HL-60 (cell line): ENCODE data around the gene TBC1D16.
"Not testable (repeated sequence)": the region's sequence is repeated elsewhere in the genome, so short reads cannot be mapped to it uniquely, and the experiment has no call there.

Source experiments
- DNase-seq, 2 experiments: peaks; one replicate each; pipeline ENCODE4 v3.0.0-alpha.2; 2010 to 2020; ENCODE audit warnings: low read depth in 1 of 2, low spot score in 1 of 2
- H3K27ac ChIP-seq: fragments of 250-450 bp; sonication (Bioruptor Pico); replicated peaks from 2 replicates; pipeline ENCODE4 v1.5.1; 2020; ENCODE audit warnings: mild to moderate bottlenecking, moderate library complexity
- H3K27me3 ChIP-seq: fragments of 250-450 bp; sonication (Bioruptor Pico); 2 replicates; pipeline ENCODE4 v1.5.1; 2021; ENCODE audit warnings: mild to moderate bottlenecking, moderate library complexity; ENCODE audit not compliant: insufficient read depth, poor library complexity, severe bottlenecking
- H3K4me3 ChIP-seq: replicated peaks from 2 replicates; pipeline ENCODE4 v1.5.1; 2011; ENCODE audit warnings: mild to moderate bottlenecking, control low read depth, low read length; ENCODE audit not compliant: insufficient read depth
- CTCF ChIP-seq: IDR thresholded peaks from one replicate; pipeline ENCODE4 v1.5.1; 2011; ENCODE audit warnings: low read length, control low read depth, inconsistent platforms; ENCODE audit not compliant: insufficient read depth
- GABPA ChIP-seq: IDR thresholded peaks from 2 replicates; pipeline ENCODE4 v1.6.1; 2012; ENCODE audit warnings: low read depth
- POLR2AphosphoS5 ChIP-seq: IDR thresholded peaks from 2 replicates; pipeline ENCODE4 v1.6.1; 2012; ENCODE audit warnings: low read depth
- SPI1 ChIP-seq: IDR thresholded peaks from 2 replicates; pipeline ENCODE4 v1.6.1; 2012; ENCODE audit warnings: low read depth, mild to moderate bottlenecking, borderline replicate concordance
- TF ChIP-seq, protein P1 (sequence below): IDR thresholded peaks from 2 replicates; pipeline ENCODE4 v1.6.1; 2012; ENCODE audit warnings: low read depth; ENCODE audit not compliant: insufficient replicate concordance

TBC1D16 gene

GRCh38 chr17:79897243-79898063 is 138.2 kb downstream of the TBC1D16 start:
- TF ChIP-seq SPI1, result no peak
- no peak for TF ChIP-seq GABPA
- no peak for TF ChIP-seq POLR2AphosphoS5
- TF ChIP-seq, protein P1, sequence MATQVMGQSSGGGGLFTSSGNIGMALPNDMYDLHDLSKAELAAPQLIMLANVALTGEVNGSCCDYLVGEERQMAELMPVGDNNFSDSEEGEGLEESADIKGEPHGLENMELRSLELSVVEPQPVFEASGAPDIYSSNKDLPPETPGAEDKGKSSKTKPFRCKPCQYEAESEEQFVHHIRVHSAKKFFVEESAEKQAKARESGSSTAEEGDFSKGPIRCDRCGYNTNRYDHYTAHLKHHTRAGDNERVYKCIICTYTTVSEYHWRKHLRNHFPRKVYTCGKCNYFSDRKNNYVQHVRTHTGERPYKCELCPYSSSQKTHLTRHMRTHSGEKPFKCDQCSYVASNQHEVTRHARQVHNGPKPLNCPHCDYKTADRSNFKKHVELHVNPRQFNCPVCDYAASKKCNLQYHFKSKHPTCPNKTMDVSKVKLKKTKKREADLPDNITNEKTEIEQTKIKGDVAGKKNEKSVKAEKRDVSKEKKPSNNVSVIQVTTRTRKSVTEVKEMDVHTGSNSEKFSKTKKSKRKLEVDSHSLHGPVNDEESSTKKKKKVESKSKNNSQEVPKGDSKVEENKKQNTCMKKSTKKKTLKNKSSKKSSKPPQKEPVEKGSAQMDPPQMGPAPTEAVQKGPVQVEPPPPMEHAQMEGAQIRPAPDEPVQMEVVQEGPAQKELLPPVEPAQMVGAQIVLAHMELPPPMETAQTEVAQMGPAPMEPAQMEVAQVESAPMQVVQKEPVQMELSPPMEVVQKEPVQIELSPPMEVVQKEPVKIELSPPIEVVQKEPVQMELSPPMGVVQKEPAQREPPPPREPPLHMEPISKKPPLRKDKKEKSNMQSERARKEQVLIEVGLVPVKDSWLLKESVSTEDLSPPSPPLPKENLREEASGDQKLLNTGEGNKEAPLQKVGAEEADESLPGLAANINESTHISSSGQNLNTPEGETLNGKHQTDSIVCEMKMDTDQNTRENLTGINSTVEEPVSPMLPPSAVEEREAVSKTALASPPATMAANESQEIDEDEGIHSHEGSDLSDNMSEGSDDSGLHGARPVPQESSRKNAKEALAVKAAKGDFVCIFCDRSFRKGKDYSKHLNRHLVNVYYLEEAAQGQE, result no peak
- TF ChIP-seq CTCF, result no peak
- peaks cover 2% of the 10 kb centered on the region for H3K27me3 ChIP-seq
- H3K27ac ChIP-seq, result no peak overlapping the region
- no peak for DNase-seq
- H3K4me3 ChIP-seq, result no peak overlapping the region

GRCh38 chr17:79893457-79893856 is 142.2 kb downstream of the TBC1D16 start:
- H3K27me3 ChIP-seq, DNase-seq: not testable (repeated sequence)

GRCh38 chr17:79892457-79893241 is 143.0 kb downstream of the TBC1D16 start:
- DNase-seq, result no peak
- no peak overlapping the region for H3K4me3 ChIP-seq

More at GRCh38 chr17:79893457-79893856, 142.2 kb downstream of the TBC1D16 start:
- H3K27ac ChIP-seq, H3K4me3 ChIP-seq: not testable (repeated sequence)

More at GRCh38 chr17:79892457-79893241, 143.0 kb downstream of the TBC1D16 start:
- TF ChIP-seq, protein P1, result no peak
- TF ChIP-seq POLR2AphosphoS5, result no peak
- no peak for TF ChIP-seq GABPA
- TF ChIP-seq CTCF, result no peak
- TF ChIP-seq SPI1, result no peak
- Histone ChIP-seq H3K27ac (no peak overlapping the region), H3K27me3 (peaks cover 2% of the 10 kb centered on the region)
